ENCODE results near the gene SUMO3.

The SUMO3 gene

GRCh38 chr21:44818640-44819011, 764 bp upstream of the SUMO3 start:
- peak overlapping the region; percentile 69 for H3K4me3 ChIP-seq (ENCODE audit: low read depth, low read length)

GRCh38 chr21:44817506-44817880, 369 bp downstream of the SUMO3 start:
- peak; percentile 95 for DNase-seq (ENCODE audit: low read depth)
- TF ChIP-seq CTCF (IDR thresholded peaks at IDR 0.05; ENCODE audit: insufficient read depth, low read depth, low read length, missing control alignments): no peak
- H3K4me3 ChIP-seq (ENCODE audit: low read depth, low read length): peak overlapping the region; percentile 70

More at GRCh38 chr21:44818640-44819011, 764 bp upstream of the SUMO3 start:
- no peak for TF ChIP-seq CTCF (IDR thresholded peaks at IDR 0.05; ENCODE audit: insufficient read depth, low read depth, low read length, missing control alignments)
- no peak for DNase-seq (ENCODE audit: low read depth)

GRCh38 chr21:44816761-44817505, 929 bp downstream of the SUMO3 start:
- no peak for TF ChIP-seq CTCF (IDR thresholded peaks at IDR 0.05; ENCODE audit: insufficient read depth, low read depth, low read length, missing control alignments)
- no peak for DNase-seq (ENCODE audit: low read depth)
- H3K4me3 ChIP-seq (ENCODE audit: low read depth, low read length): peak overlapping the region; percentile 70

GRCh38 chr21:44815852-44816628, 1.8 kb downstream of the SUMO3 start:
- no peak overlapping the region for H3K4me3 ChIP-seq (ENCODE audit: low read depth, low read length)
- no peak for TF ChIP-seq CTCF (IDR thresholded peaks at IDR 0.05; ENCODE audit: insufficient read depth, low read depth, low read length, missing control alignments)
- DNase-seq (ENCODE audit: low read depth): no peak

- no peak for DNase-seq (ENCODE audit: low read depth)
- no peak overlapping the region for H3K4me3 ChIP-seq (ENCODE audit: low read depth, low read length)
- TF ChIP-seq CTCF (IDR thresholded peaks at IDR 0.05; ENCODE audit: insufficient read depth, low read depth, low read length, missing control alignments): no peak
These were observed 2.6 kb downstream of the SUMO3 start for GRCh38 chr21:44815225-44815624.

- H3K4me3 ChIP-seq (ENCODE audit: low read depth, low read length): no peak overlapping the region
- no peak for DNase-seq (ENCODE audit: low read depth)
- no peak for TF ChIP-seq CTCF (IDR thresholded peaks at IDR 0.05; ENCODE audit: insufficient read depth, low read depth, low read length, missing control alignments)
These were observed 3.3 kb downstream of the SUMO3 start for GRCh38 chr21:44814498-44815023.
